HL-60/S4 treated with retinoic acid at 250 ng/mL for 4 days and 3 days (cell line): ENCODE results near the gene CTBP1.

Source experiments
- in situ Hi-C: fragments of 300-500 bp; cut with MboI; formaldehyde crosslinking; loops from 2 replicates; pipeline ENCODE4 v1.7.0; 2022; ENCODE audit warnings: low sequenced_read_pairs

The CTBP1 gene

GRCh38 chr4:1225272-1226143 is 23.4 kb downstream of the CTBP1 start:
- in situ Hi-C loops = no loop called here

DNA sequence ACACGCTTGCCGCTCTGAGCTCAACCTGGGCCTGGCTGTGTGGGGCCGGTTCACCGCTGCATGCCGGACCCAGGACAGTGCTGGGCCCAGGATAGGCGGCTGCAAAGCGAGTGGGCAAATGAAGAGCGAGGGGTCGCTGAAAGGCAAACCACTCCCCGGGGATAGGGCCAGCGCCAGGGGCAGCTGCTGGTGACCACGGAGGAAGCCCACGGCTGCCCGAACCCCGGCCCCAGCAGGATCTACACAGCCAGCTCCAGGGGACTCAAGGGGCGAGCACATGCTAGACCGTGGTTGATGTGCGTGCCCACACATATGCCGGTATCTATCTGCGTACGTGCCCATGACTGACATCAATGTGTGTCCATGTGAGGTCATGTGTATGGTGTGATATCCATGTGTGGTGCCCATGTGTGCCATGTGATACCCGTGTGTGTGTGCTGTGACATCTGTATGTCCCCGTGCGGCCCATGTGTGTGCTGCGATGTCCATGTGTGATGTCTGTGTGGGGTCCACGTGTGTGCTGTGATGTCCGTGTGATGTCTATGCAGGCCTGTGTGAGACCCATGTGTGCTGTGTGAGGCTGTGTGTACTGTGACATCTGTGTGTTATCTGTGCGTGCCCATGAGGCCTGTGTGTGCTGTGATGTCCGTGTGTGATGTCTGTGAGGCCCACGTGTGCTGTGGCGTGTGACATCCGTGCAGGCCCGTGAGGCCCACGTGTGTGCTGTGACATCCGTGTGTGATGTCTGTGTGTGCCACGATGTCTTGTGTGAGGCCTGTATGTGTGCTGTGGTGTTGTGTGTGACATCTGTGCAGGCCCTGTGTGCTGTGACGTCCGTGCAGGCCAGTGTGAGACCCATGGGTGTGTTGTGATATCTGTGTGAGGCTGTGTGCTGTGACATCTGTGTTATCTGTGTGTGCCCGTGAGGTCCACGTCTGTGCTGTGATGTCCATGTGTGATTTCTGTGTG is 24.8 kb downstream of the CTBP1 start:
- in situ Hi-C loops = no loop called here

- in situ Hi-C loops = no loop called here
These were observed 25.8 kb downstream of the CTBP1 start for GRCh38 chr4:1222938-1223690.

DNA sequence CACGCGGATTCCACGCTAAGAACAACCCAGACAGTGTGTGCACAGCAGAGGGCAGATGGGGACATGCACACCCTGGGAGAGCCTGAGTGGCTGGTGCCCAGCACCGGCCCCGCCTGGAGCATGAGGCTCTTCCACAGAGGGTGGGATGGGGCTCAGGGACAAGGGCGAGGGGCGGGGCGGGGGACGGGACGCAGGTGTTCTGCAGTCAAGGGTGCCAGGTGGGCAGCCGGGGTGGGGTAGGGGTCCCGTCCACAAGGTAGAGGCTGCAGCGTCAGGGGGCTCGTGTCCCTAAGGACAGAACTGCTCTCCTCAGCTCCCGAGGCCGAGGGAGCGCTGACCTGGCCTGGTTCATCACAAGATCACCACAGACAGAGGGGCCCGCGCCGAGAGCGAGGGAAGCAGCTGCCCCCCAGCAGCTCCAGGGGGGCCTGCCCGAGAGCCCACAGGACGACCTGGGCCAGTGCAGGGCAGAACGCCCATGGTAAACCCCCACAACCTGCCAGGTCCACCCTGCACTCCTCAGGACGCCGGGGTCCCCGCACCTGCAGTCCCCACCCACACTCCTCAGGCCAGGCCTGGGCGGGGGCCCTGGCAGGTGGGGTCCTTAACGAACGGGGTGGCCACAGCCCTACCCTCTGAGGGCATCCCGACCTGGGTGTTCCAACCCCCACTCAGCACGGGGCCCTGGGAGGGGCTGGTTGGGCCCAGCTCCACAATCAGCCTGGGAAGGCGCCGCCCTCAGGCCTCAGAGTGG is 26.7 kb downstream of the CTBP1 start:
- in situ Hi-C loops = no loop called here

- in situ Hi-C loops = no loop called here
These were observed 27.6 kb downstream of the CTBP1 start for GRCh38 chr4:1221155-1221870.

GRCh38 chr4:1220566-1220965 is 28.4 kb downstream of the CTBP1 start:
- in situ Hi-C loops = no loop called here

GRCh38 chr4:1219566-1219950 is 29.4 kb downstream of the CTBP1 start:
- in situ Hi-C loops = no loop called here

- in situ Hi-C loops = no loop called here
These were observed 30.0 kb downstream of the CTBP1 start for GRCh38 chr4:1218634-1219565.

DNA sequence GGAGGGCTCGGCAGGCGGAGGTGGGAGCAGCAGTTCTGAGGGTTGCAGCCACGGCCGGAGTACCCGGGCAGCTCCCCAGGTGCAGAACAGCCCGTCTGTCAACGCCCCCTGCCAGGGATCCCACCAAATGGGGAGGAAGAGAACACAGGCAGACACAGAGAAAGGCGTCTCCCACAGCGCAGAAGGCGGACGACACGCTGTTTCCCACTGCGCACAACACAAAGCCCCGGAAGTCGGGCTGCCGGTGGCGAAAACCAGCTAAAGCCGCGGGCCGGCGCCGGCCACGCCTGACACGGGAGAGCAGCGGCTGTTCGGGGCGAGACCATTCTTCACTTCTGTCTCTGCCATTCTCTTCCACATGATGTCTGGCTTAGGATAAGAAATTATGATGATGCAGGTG is 31.6 kb downstream of the CTBP1 start:
- in situ Hi-C loops = no loop called here

GRCh38 chr4:1216869-1217294 is 32.0 kb downstream of the CTBP1 start:
- in situ Hi-C loops = no loop called here

DNA sequence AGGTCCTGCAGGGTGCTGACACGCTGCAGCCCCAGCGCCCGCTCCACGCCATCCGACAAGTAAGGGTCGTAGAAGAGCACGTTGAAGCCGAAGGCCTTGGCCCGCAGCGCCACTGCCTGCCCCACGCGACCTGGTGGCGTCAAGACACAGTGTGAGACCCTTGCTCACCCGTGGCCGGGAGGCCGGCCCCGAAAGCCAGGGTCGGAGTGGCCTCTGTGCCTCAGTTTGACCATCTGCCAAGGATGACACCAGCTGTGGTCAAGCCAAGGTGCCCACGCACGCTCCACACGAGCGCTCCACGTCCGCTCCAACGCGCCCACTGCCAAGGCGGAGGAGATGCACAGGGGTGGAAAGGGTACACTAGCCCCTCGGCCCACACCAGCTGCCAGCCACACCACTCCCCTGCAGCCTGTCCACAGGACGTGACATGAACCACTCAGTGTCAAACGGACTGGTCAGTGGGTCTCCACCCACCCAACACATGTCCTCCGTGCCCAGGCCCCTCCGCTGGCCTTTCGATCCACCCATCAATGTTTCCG is 32.8 kb downstream of the CTBP1 start:
- in situ Hi-C loops = no loop called here

DNA sequence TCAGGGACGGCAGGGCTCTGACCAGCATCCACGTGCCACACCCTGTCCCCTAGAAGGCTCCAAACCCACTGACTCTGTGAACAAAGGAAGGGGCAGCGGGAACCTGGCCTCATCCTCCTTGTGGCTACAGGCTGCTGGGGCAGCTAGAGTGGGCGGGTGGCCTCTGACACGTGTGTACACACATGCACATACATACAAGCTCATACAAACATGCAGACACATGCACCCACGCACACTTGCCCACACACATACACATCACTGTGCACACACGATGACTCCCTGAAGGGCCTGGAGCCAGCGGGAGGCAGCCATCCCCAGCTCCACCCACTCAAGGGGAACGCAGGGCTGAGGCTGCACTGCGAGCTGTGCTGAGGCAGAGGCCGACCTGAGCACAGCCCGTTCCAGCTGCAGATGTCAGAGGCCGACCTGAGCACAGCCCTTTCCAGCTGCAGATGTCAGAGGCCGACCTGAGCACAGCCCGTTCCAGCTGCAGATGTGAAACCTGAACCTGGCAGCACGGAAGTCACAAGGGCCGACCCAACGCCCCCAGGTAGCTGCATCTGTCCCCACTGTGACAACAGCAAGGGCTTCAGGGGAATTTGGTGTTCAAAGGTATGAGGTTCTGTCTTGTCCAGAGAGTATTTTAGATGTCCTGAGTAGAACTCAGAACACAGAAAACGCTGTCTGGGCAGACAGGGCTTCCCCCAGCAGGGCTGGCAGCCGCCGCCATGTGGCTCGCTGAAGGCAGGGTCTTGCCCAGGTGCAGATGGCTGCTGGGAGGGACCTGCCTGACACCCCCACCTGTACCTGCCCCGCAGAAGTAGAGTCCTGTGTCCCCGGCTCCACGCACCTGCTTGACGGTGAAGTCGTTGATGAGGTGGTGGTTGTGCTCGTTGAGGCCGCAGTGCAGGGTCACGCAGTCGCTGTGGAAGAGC is 33.5 kb downstream of the CTBP1 start:
- in situ Hi-C loops = no loop called here

DNA sequence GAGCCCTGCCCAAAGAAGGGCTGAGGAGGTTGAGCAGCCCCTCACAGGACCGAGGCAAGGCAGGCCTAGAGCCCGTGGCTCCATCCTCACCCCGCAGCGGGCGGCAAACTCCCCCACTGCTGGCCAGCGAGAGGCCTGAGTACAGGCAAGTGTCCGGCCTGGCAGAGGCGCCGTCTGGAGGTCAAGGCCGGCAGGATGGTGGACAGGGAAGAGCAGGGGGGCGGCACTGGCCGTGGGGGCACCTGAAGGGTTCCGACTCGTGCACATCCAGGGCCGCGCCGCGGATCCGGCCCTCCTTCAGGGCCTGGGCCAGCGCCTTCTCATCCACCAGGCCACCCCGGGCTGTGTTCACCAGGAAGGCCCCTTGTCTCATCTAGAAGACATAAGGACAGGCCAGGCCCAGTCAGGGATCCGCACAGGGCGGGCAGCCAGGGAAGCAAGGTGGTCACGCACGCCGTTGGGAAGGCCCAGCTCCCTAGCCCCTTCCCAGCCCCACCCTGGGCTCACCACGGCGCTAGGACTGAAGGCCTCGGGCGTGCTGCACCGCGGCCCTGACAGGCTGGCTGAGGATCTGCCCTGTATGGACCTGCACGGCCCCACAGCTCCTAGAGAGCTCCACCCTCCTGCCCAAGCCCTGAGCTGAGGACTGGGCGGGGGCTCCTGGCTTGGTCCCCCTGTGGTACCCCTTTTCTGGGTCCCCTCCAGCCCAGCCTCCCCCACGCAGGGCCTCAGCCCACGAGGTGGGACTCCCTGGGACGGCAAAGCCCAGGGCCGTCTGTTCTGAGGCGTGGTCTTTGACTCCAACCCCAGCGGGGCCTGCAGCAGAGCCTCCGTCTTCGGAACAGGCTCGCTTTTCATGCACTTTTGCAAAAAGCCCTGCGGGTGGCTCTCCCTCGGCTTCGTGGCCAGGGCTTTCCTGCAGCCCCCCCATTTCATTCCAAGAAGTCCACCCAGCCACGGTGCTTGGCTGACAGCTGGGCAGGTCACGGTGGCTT is 34.5 kb downstream of the CTBP1 start:
- in situ Hi-C loops = no loop called here

DNA sequence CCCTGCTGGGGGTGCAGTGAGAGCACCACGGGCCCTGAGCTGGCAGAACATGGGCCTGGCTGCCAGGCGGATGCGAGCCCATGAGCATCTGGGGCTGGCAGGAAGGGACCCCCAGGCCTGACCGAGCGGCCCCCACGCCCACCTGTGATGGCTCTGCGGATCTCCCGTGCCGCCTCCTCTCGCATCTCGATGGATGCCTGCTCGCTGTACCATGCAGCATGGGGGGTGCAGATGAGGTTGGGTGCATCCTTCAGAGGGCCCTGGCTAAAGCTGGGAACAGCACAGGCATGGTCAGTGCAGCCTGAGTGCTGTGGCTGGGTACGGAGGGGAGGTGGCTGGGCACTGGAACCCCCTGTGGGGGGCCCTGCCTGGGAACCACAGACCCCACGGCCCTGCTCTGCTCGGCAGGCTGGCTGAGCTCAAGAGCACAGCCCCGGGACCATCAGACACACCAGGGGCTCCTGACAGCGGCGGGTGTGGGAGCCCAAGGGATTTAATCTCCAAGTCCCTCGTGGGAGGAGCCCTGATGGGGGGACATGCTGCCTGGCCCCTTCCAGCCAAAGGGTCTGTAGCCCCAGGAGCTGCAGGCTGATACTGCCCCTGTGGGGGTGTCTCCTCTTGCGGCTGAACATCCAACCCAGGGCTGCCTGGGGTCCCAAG is 35.5 kb downstream of the CTBP1 start:
- in situ Hi-C loops = no loop called here

- in situ Hi-C loops = no loop called here
These were observed 36.2 kb downstream of the CTBP1 start for GRCh38 chr4:1212546-1213335.
